Measurements from ENCODE around the gene EFNB3.
A peak's percentile ranks its signal among the peaks of the same experiment; 100 is the strongest.

The EFNB3 gene

GRCh38 chr17:7717756-7718350, 12.9 kb downstream of the EFNB3 start:
- no peak for TF ChIP-seq CTCF (IDR thresholded peaks at IDR 0.05; ENCODE audit: low read depth, low read length, poor library complexity, severe bottlenecking)
- TF ChIP-seq EZH2phosphoT487 (IDR thresholded peaks at IDR 0.05; ENCODE audit: borderline replicate concordance, low read length): 0 out of 2 replicates have a peak, but pooled peaks have one; percentile 54
- H3K4me3 ChIP-seq (ENCODE audit: low read length): peak overlapping the region; percentile 66

GRCh38 chr17:7719661-7720060, 14.7 kb downstream of the EFNB3 start:
- Histone ChIP-seq H3K27me3 (ENCODE audit: control insufficient read depth, low read length) (peaks cover 77% of the 10 kb centered on the region), H3K9me2 (replicated peaks; ENCODE audit: control insufficient read depth, low read length) (no peaks in the 10 kb centered on the region), H4K20me1 (ENCODE audit: control insufficient read depth, insufficient read depth, low read depth, low read length) (no peaks in the 10 kb centered on the region), H3K27ac (ENCODE audit: low read depth, low read length) (no peak overlapping the region), H3K4me2 (ENCODE audit: low read length) (no peak overlapping the region), H3K36me3 (ENCODE audit: control insufficient read depth, low read length) (no peaks in the 10 kb centered on the region), H3K79me2 (ENCODE audit: control insufficient read depth, low read length) (no peaks in the 10 kb centered on the region), H3K9me3 (ENCODE audit: control insufficient read depth, insufficient read depth, low read length) (no peaks in the 10 kb centered on the region), H3F3A (ENCODE audit: control insufficient read depth, insufficient read depth) (no peaks in the 10 kb centered on the region), H3K4me3 (ENCODE audit: low read length) (no peak overlapping the region), H3K4me1 (ENCODE audit: control insufficient read depth, low read length) (peaks cover 11% of the 10 kb centered on the region)
- no peak for TF ChIP-seq EZH2phosphoT487 (IDR thresholded peaks at IDR 0.05; ENCODE audit: borderline replicate concordance, low read length)
- no peak for TF ChIP-seq CTCF (IDR thresholded peaks at IDR 0.05; ENCODE audit: low read depth, low read length, poor library complexity, severe bottlenecking)

More at GRCh38 chr17:7717756-7718350, 12.9 kb downstream of the EFNB3 start:
- Histone ChIP-seq H3F3A (ENCODE audit: control insufficient read depth, insufficient read depth) (0 out of 2 replicates have a peak, but pooled peaks cover under 1% of the 10 kb centered on the region), H3K27ac (ENCODE audit: low read depth, low read length) (no peak overlapping the region), H3K79me2 (ENCODE audit: control insufficient read depth, low read length) (no peaks in the 10 kb centered on the region), H3K4me1 (ENCODE audit: control insufficient read depth, low read length) (peaks cover 11% of the 10 kb centered on the region), H3K4me2 (ENCODE audit: low read length) (peak overlapping the region; percentile 75), H3K9me2 (replicated peaks; ENCODE audit: control insufficient read depth, low read length) (no peaks in the 10 kb centered on the region), H3K36me3 (ENCODE audit: control insufficient read depth, low read length) (no peaks in the 10 kb centered on the region), H4K20me1 (ENCODE audit: control insufficient read depth, insufficient read depth, low read depth, low read length) (no peaks in the 10 kb centered on the region), H3K27me3 (ENCODE audit: control insufficient read depth, low read length) (peaks cover 82% of the 10 kb centered on the region), H3K9me3 (ENCODE audit: control insufficient read depth, insufficient read depth, low read length) (no peaks in the 10 kb centered on the region)

GRCh38 chr17:7720125-7720524, 15.1 kb downstream of the EFNB3 start:
- TF ChIP-seq EZH2phosphoT487 (IDR thresholded peaks at IDR 0.05; ENCODE audit: borderline replicate concordance, low read length) (no peak), CTCF (IDR thresholded peaks at IDR 0.05; ENCODE audit: low read depth, low read length, poor library complexity, severe bottlenecking) (no peak)
- Histone ChIP-seq H4K20me1 (ENCODE audit: control insufficient read depth, insufficient read depth, low read depth, low read length) (no peaks in the 10 kb centered on the region), H3K4me1 (ENCODE audit: control insufficient read depth, low read length) (peaks cover 11% of the 10 kb centered on the region), H3K27me3 (ENCODE audit: control insufficient read depth, low read length) (peaks cover 72% of the 10 kb centered on the region), H3K27ac (ENCODE audit: low read depth, low read length) (no peak overlapping the region), H3K9me2 (replicated peaks; ENCODE audit: control insufficient read depth, low read length) (no peaks in the 10 kb centered on the region), H3K36me3 (ENCODE audit: control insufficient read depth, low read length) (no peaks in the 10 kb centered on the region), H3K9me3 (ENCODE audit: control insufficient read depth, insufficient read depth, low read length) (no peaks in the 10 kb centered on the region), H3K4me3 (ENCODE audit: low read length) (no peak overlapping the region), H3K79me2 (ENCODE audit: control insufficient read depth, low read length) (no peaks in the 10 kb centered on the region), H3K4me2 (ENCODE audit: low read length) (no peak overlapping the region), H3F3A (ENCODE audit: control insufficient read depth, insufficient read depth) (no peaks in the 10 kb centered on the region)

Data from DOHH2 (cell line).